Neural cell (in vitro differentiated cells): ENCODE results near the gene CYP39A1. TPM values are rescaled to one million over a fixed set of nuclear protein-coding genes. Genes with fewer than 3 reads are reported as not detected.

Experiments
- H2AFZ ChIP-seq: fragments of 200-600, 300-800 bp; sonication (generic), shearing (Covaris generic); 2 replicates; pipeline ENCODE4 v1.6.0; 2014; ENCODE audit warnings: low read depth, mild to moderate bottlenecking, antibody characterized with exemption, low read length, moderate library complexity
- H3F3A ChIP-seq: fragments of 200-600 bp; shearing (Covaris generic); 2 replicates; pipeline ENCODE4 v1.6.1; 2016; ENCODE audit warnings: mild to moderate bottlenecking, moderate library complexity, mixed read lengths, antibody characterized with exemption, low read length; ENCODE audit not compliant: insufficient read depth, poor library complexity, severe bottlenecking
- H3K27ac ChIP-seq: fragments of 200-600, 300-800 bp; sonication (generic), shearing (Covaris generic); 2 replicates; pipeline ENCODE4 v1.5.1; 2014; ENCODE audit warnings: mild to moderate bottlenecking, low read length, moderate library complexity
- H3K27me3 ChIP-seq: fragments of 300-800, 200-600 bp; sonication (generic), shearing (Covaris generic); 2 replicates; pipeline ENCODE4 v1.6.0; 2014; ENCODE audit warnings: mild to moderate bottlenecking, low read depth, low read length, moderate library complexity; ENCODE audit not compliant: insufficient read depth
- H3K36me3 ChIP-seq: fragments of 300-800, 200-600 bp; sonication (generic), shearing (Covaris generic); 2 replicates; pipeline ENCODE4 v1.5.1; 2014; ENCODE audit warnings: mild to moderate bottlenecking, antibody characterized with exemption, low read length, moderate library complexity; ENCODE audit not compliant: insufficient read depth
- H3K4me2 ChIP-seq: fragments of 300-800, 200-600 bp; sonication (generic), shearing (Covaris generic); 2 replicates; pipeline ENCODE4 v1.6.0; 2014; ENCODE audit warnings: mild to moderate bottlenecking, low read length
- H3K4me3 ChIP-seq: fragments of 300-800, 200-600 bp; sonication (generic), shearing (Covaris generic); 2 replicates; pipeline ENCODE4 v1.5.1; 2014; ENCODE audit warnings: mild to moderate bottlenecking, low read length, moderate library complexity
- H3K79me2 ChIP-seq: fragments of 200-600 bp; shearing (Covaris generic); replicated peaks from 2 replicates; pipeline ENCODE4 v1.6.0; 2014; ENCODE audit warnings: mild to moderate bottlenecking, low read length, moderate library complexity; ENCODE audit not compliant: insufficient read depth
- H3K9ac ChIP-seq: fragments of 300-800, 200-600 bp; sonication (generic), shearing (Covaris generic); 2 replicates; pipeline ENCODE4 v1.6.1; 2016; ENCODE audit warnings: mild to moderate bottlenecking, low read length, mixed read lengths
- H3K9me2 ChIP-seq: fragments of 200-600 bp; shearing (Covaris generic); 2 replicates; pipeline ENCODE4 v1.6.1; 2016; ENCODE audit warnings: mild to moderate bottlenecking, low read length, mixed read lengths; ENCODE audit not compliant: insufficient read depth
- H3K9me3 ChIP-seq: fragments of 200-600, 300-800 bp; sonication (generic), shearing (Covaris generic); 2 replicates; pipeline ENCODE4 v1.6.1; 2016; ENCODE audit warnings: mild to moderate bottlenecking, mixed run types, low read length, moderate library complexity, mixed read lengths
- H4K20me1 ChIP-seq: fragments of 200-600 bp; shearing (Covaris generic); 2 replicates; pipeline ENCODE4 v1.6.1; 2016; ENCODE audit warnings: mild to moderate bottlenecking, mixed run types; ENCODE audit not compliant: insufficient read depth
- CTCF ChIP-seq: fragments of 450-650 bp; IDR thresholded peaks from 2 replicates; pipeline ENCODE4 v1.5.1; 2014; ENCODE audit warnings: antibody characterized with exemption, mild to moderate bottlenecking, moderate library complexity; ENCODE audit not compliant: poor library complexity, severe bottlenecking
- EP300 ChIP-seq: fragments of 450-650 bp; conservative IDR thresholded peaks from 2 replicates; pipeline ENCODE4 v1.6.1; 2014; ENCODE audit warnings: antibody characterized with exemption, mild to moderate bottlenecking, moderate library complexity; ENCODE audit not compliant: poor library complexity, severe bottlenecking
- EZH2 ChIP-seq: fragments of 200-600, 300-800 bp; shearing (Covaris generic), sonication (generic); IDR thresholded peaks from 2 replicates; pipeline ENCODE4 v1.6.1; 2014; ENCODE audit warnings: antibody characterized with exemption, low read length, borderline replicate concordance, mild to moderate bottlenecking; ENCODE audit not compliant: insufficient read depth, poor library complexity, severe bottlenecking
- MXI1 ChIP-seq: fragments of 450-650 bp; conservative IDR thresholded peaks from 2 replicates; pipeline ENCODE4 v1.6.1; 2014; ENCODE audit warnings: antibody characterized with exemption, mild to moderate bottlenecking; ENCODE audit not compliant: poor library complexity, severe bottlenecking
- POLR2AphosphoS5 ChIP-seq: IDR thresholded peaks from 2 replicates; pipeline ENCODE4 v1.6.1; 2012
- RAD21 ChIP-seq: fragments of 450-650 bp; conservative IDR thresholded peaks from 2 replicates; pipeline ENCODE4 v1.6.1; 2014; ENCODE audit warnings: antibody characterized with exemption, mild to moderate bottlenecking, moderate library complexity
- REST ChIP-seq: IDR thresholded peaks from 2 replicates; pipeline ENCODE4 v1.6.1; 2012; ENCODE audit warnings: borderline replicate concordance
- SMC3 ChIP-seq: fragments of 450-650 bp; conservative IDR thresholded peaks from 2 replicates; pipeline ENCODE4 v1.6.1; 2014; ENCODE audit warnings: antibody characterized with exemption, mild to moderate bottlenecking, moderate library complexity; ENCODE audit not compliant: poor library complexity
- TAF1 ChIP-seq: IDR thresholded peaks from 2 replicates; pipeline ENCODE4 v1.6.1; 2012; ENCODE audit warnings: low read depth
- polyA plus RNA-seq: library from polyadenylated mRNA; depleted of rRNA; stranded (reverse); fragments of >200 nt; gene quantifications from 2 replicates; pipeline ENCODE4 v1.2.3, GENCODE V29; 2014

Gene CYP39A1
- polyA plus RNA-seq, 1 donor from 2014 or later, result 1.4 TPM

- H3K27ac ChIP-seq, result no peak overlapping the region
- H4K20me1 ChIP-seq, result no peaks in the 10 kb centered on the region
- H3K79me2 ChIP-seq, result no peaks in the 10 kb centered on the region
- no peak overlapping the region for H3K4me3 ChIP-seq
- H3F3A ChIP-seq, result no peaks in the 10 kb centered on the region
- no peaks in the 10 kb centered on the region for H3K27me3 ChIP-seq
- no peaks in the 10 kb centered on the region for H3K36me3 ChIP-seq
- TF ChIP-seq CTCF (no peak), REST (no peak), EP300 (no peak)
- H2AFZ ChIP-seq, result no peak overlapping the region
- H3K4me2 ChIP-seq, result no peak overlapping the region
- H3K9me3 ChIP-seq, result no peaks in the 10 kb centered on the region
- no peak overlapping the region for H3K9ac ChIP-seq
- no peaks in the 10 kb centered on the region for H3K9me2 ChIP-seq
Measured at GRCh38 chr6:46509063-46509462, 143.6 kb downstream of the CYP39A1 start.

GRCh38 chr6:46507426-46507825, 145.2 kb downstream of the CYP39A1 start:
- Histone ChIP-seq H3K27me3 (no peaks in the 10 kb centered on the region), H4K20me1 (no peaks in the 10 kb centered on the region), H3K79me2 (no peaks in the 10 kb centered on the region), H3K9me2 (no peaks in the 10 kb centered on the region), H3K4me3 (no peak overlapping the region), H3K9me3 (no peaks in the 10 kb centered on the region), H3K36me3 (no peaks in the 10 kb centered on the region), H2AFZ (no peak overlapping the region), H3K27ac (no peak overlapping the region), H3K9ac (no peak overlapping the region), H3F3A (no peaks in the 10 kb centered on the region), H3K4me2 (no peak overlapping the region)
- TF ChIP-seq EP300, result no peak
- TF ChIP-seq CTCF, result no peak
- TF ChIP-seq TAF1, result no peak
- no peak for TF ChIP-seq RAD21
- no peak for TF ChIP-seq MXI1
- no peak for TF ChIP-seq POLR2AphosphoS5
- no peak for TF ChIP-seq REST
- no peak for TF ChIP-seq EZH2
- TF ChIP-seq SMC3, result no peak
